GM12801 (cell line): Measurements from ENCODE around the gene RAMP3.

ENCODE experiments used
- CTCF ChIP-seq: IDR thresholded peaks from one replicate; pipeline ENCODE4 v1.5.1; 2011; ENCODE audit warnings: control low read depth; ENCODE audit not compliant: insufficient read length; ENCODE audit errors: extremely low read depth

The RAMP3 gene

GRCh38 chr7:45187946-45188411 is 30.4 kb downstream of the RAMP3 start:
- no peak for TF ChIP-seq CTCF

GRCh38 chr7:45188736-45189135 is 31.1 kb downstream of the RAMP3 start:
- no peak for TF ChIP-seq CTCF

- no peak for TF ChIP-seq CTCF
Observed at GRCh38 chr7:45189151-45189970, 31.8 kb downstream of the RAMP3 start.

GRCh38 chr7:45190406-45191165 is 33.0 kb downstream of the RAMP3 start:
- no peak for TF ChIP-seq CTCF

- no peak for TF ChIP-seq CTCF
Observed at GRCh38 chr7:45191396-45191795, 33.8 kb downstream of the RAMP3 start.

- no peak for TF ChIP-seq CTCF
Observed at GRCh38 chr7:45192621-45193041, 35.0 kb downstream of the RAMP3 start.

GRCh38 chr7:45193828-45194227 is 36.2 kb downstream of the RAMP3 start:
- TF ChIP-seq CTCF: no peak
